Endothelial cell of umbilical vein (primary cell): ENCODE measurements around the gene PSMD13. TPM values are rescaled to one million over a fixed set of nuclear protein-coding genes. Genes with fewer than 3 reads are reported as not detected.
"Not testable (repeated sequence)": the region's sequence is repeated elsewhere in the genome, so short reads cannot be mapped to it uniquely, and the experiment has no call there.

Experiments
- BruUV-seq: library from RNA; stranded (reverse); fragments of 400-500 nt; replicated peaks from 2 replicates; lab custom pipeline; 2021; lab: Mats Ljungman, UMichigan
- CTCF ChIA-PET: fragments of 300-600, 350-600 bp; sonication (Branson Sonifier 250); formaldehyde crosslinking; loops from one replicate; lab custom pipeline; 2021; ENCODE audit warnings: antibody characterized with exemption, inconsistent platforms; lab: Charles Lee
- POLR2A ChIA-PET: fragments of 300-600, 350-600 bp; sonication (Branson Sonifier 250); formaldehyde crosslinking; loops from one replicate; lab custom pipeline; 2021; ENCODE audit warnings: antibody characterized with exemption, inconsistent platforms; lab: Charles Lee
- DNase-seq: peaks from one replicate; pipeline ENCODE4 v3.0.0-alpha.2; 2011; ENCODE audit warnings: low read depth, low spot score
- FAIRE-seq: peaks from 2 replicates; lab custom pipeline; 2011; peaks lifted over from hg19 to GRCh38; lab: Jason Lieb, UNC
- H2AFZ ChIP-seq: 2 replicates; pipeline ENCODE4 v1.6.0; 2012; ENCODE audit warnings: low read depth, low read length, control low read depth, inconsistent platforms
- H3K27ac ChIP-seq: 2 replicates; pipeline ENCODE4 v1.5.1; 2011; ENCODE audit warnings: low read depth, mild to moderate bottlenecking, control low read depth, low read length, moderate library complexity; ENCODE audit not compliant: insufficient read depth
- H3K27me3 ChIP-seq, 2 experiments: 2 replicates each; pipeline versions ENCODE4 v1.6.0 to v1.6.1; 2011; ENCODE audit warnings: low read length in 2 of 2, mixed read lengths in 1 of 2; ENCODE audit not compliant: control insufficient read depth in 2 of 2, insufficient read depth in 2 of 2
- H3K36me3 ChIP-seq, 2 experiments: 2 replicates in 1 of 2; 3 replicates in 1 of 2; pipeline ENCODE4 v1.5.1; 2011; ENCODE audit warnings: low read length in 2 of 2, mild to moderate bottlenecking in 1 of 2, moderate library complexity in 1 of 2; ENCODE audit not compliant: control insufficient read depth in 2 of 2, insufficient read depth in 2 of 2; ENCODE audit errors: extremely low read depth in 1 of 2
- H3K4me1 ChIP-seq: 3 replicates; pipeline ENCODE4 v1.5.1; 2011; ENCODE audit warnings: mild to moderate bottlenecking, low read length; ENCODE audit not compliant: control insufficient read depth, insufficient read depth; ENCODE audit errors: extremely low read depth
- H3K4me2 ChIP-seq: 2 replicates; pipeline ENCODE4 v1.6.1; 2011; ENCODE audit warnings: low read length, control low read depth, mixed read lengths; ENCODE audit not compliant: insufficient read depth
- H3K4me3 ChIP-seq, 3 experiments: fragments of 200-600 bp in 1 of 3; sonication (generic), shearing (Covaris generic) in 1 of 3; replicated peaks in 1 of 3; 2 replicates each; pipeline ENCODE4 v1.5.1; 2011 to 2016; ENCODE audit warnings: control low read depth in 3 of 3, low read length in 3 of 3, mild to moderate bottlenecking in 2 of 3, inconsistent platforms in 1 of 3, low read depth in 1 of 3, moderate library complexity in 1 of 3; ENCODE audit not compliant: insufficient read depth in 1 of 3
- H3K79me2 ChIP-seq: 2 replicates; pipeline ENCODE4 v1.6.0; 2012; ENCODE audit warnings: low read length, inconsistent platforms; ENCODE audit not compliant: control insufficient read depth, insufficient read depth
- H3K9ac ChIP-seq: replicated peaks from 2 replicates; pipeline ENCODE3; 2011; ENCODE audit warnings: low read length, control low read depth; ENCODE audit not compliant: insufficient read depth; ENCODE audit errors: extremely low read depth
- H3K9me1 ChIP-seq: replicated peaks from 3 replicates; pipeline ENCODE4 v1.6.0; 2011; ENCODE audit warnings: mild to moderate bottlenecking, low read length; ENCODE audit not compliant: control insufficient read depth, insufficient read depth; ENCODE audit errors: extremely low read depth
- H3K9me3 ChIP-seq: replicated peaks from 2 replicates; pipeline ENCODE4 v1.5.1; 2012; ENCODE audit warnings: low read length, inconsistent platforms; ENCODE audit not compliant: control insufficient read depth, insufficient read depth
- H4K20me1 ChIP-seq: replicated peaks from 2 replicates; pipeline ENCODE3; 2011; ENCODE audit warnings: mild to moderate bottlenecking, low read length; ENCODE audit not compliant: control insufficient read depth, insufficient read depth; ENCODE audit errors: extremely low read depth
- MYC ChIP-seq: IDR thresholded peaks from one replicate; pipeline ENCODE4 v1.6.1; 2011; ENCODE audit warnings: mild to moderate bottlenecking, low read depth, low read length
- dilution Hi-C: fragments of 300-500 bp; cut with MboI; formaldehyde crosslinking; loops from one replicate; pipeline ENCODE4 v1.15.0; 2019; ENCODE audit warnings: low sequenced_read_pairs; ENCODE audit not compliant: extremely low pct_ligation_motif_present
- intact Hi-C: fragments of 100-400 bp; cut with micrococcal nuclease; formaldehyde crosslinking; loops from one replicate; pipeline ENCODE4 v1.10.0; 2022
- polyA plus RNA-seq, 4 experiments: library from polyadenylated mRNA; depleted of rRNA in 3 of 4; stranded (reverse) in 3 of 4; unstranded in 1 of 4; fragments of >200 nt; gene quantifications; 2 replicates each; pipeline versions ENCODE4 v1.2.1 to v1.2.3, GENCODE V29; 2011 to 2012; ENCODE audit warnings: missing spikeins in 1 of 4
- total RNA-seq: library from RNA; stranded (reverse); gene quantifications from 2 replicates; pipeline ENCODE4 v1.2.3, GENCODE V29; 2021
- TF ChIP-seq, protein P1 (sequence below), 2 donors: IDR thresholded peaks; 1 replicate in 1 of 2; 2 replicates in 1 of 2; pipeline ENCODE4 v1.5.1; 2011; ENCODE audit warnings: low read length in 2 of 2, mild to moderate bottlenecking in 2 of 2, moderate library complexity in 2 of 2, control low read depth in 1 of 2, inconsistent platforms in 1 of 2, low read depth in 1 of 2; ENCODE audit not compliant: insufficient read depth in 1 of 2; ENCODE audit errors: extremely low read depth in 1 of 2

The PSMD13 gene
- total and polyA plus RNA-seq, 2 donors (not counting 3 experiments of a cell fraction or from before 2014, with no cell fraction given), result 168 to 214 TPM

DNA sequence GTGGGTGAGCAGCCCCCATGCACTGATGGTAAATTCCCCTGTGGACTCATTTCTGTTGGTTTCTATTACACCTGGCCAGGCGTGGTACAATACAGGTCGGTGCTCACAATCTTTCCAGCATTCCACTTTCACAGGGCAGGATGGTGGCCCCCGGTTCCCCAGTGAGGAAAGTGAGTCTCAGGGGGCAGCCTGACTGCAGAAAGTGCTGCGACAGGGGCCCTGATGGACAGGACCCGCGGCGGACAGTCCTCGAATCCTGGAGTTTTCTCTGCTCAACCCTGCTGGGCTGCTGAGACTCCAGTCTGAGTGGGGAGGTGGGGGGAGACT lies 49.1 kb downstream of the PSMD13 start:
- intact Hi-C loops, result no loop called here
- Histone ChIP-seq H3K9me1 (no peaks in the 10 kb centered on the region), H3K4me2 (no peak overlapping the region), H3K79me2 (no peaks in the 10 kb centered on the region), H4K20me1 (no peaks in the 10 kb centered on the region), H3K4me1 (peaks cover 3% of the 10 kb centered on the region), H3K9me3 (no peaks in the 10 kb centered on the region), H3K9ac (no peak overlapping the region), H3K36me3 (no peaks in the 10 kb centered on the region), H3K4me3 (no peak overlapping the region), H3K27me3 (peaks cover 22 to 30% of the 10 kb centered on the region in 2 experiments), H3K27ac (no peak overlapping the region), H2AFZ (no peak overlapping the region)
- no peak for TF ChIP-seq MYC
- TF ChIP-seq, protein P1, sequence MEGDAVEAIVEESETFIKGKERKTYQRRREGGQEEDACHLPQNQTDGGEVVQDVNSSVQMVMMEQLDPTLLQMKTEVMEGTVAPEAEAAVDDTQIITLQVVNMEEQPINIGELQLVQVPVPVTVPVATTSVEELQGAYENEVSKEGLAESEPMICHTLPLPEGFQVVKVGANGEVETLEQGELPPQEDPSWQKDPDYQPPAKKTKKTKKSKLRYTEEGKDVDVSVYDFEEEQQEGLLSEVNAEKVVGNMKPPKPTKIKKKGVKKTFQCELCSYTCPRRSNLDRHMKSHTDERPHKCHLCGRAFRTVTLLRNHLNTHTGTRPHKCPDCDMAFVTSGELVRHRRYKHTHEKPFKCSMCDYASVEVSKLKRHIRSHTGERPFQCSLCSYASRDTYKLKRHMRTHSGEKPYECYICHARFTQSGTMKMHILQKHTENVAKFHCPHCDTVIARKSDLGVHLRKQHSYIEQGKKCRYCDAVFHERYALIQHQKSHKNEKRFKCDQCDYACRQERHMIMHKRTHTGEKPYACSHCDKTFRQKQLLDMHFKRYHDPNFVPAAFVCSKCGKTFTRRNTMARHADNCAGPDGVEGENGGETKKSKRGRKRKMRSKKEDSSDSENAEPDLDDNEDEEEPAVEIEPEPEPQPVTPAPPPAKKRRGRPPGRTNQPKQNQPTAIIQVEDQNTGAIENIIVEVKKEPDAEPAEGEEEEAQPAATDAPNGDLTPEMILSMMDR (IDR thresholded peaks at IDR 0.05; ENCODE audit: extremely low read depth in 1 of 2, insufficient read depth in 1 of 2, low read depth in 1 of 2, low read length in 2 of 2), result no peak
- POLR2A ChIA-PET, result no interaction called here
- no peak for FAIRE-seq
- CTCF ChIA-PET, result no interaction called here
- no peak for DNase-seq
- BruUV-seq, result no TSS peak
- dilution Hi-C loops, result no loop called here

GRCh38 chr11:286977-287820 lies 50.4 kb downstream of the PSMD13 start:
- H3K9ac ChIP-seq, FAIRE-seq, BruUV-seq, H4K20me1 ChIP-seq, H3K36me3 ChIP-seq, intact Hi-C loops, dilution Hi-C loops, H3K4me2 ChIP-seq, H2AFZ ChIP-seq, H3K4me1 ChIP-seq, H3K27ac ChIP-seq, H3K9me3 ChIP-seq, H3K4me3 ChIP-seq, CTCF ChIA-PET, H3K79me2 ChIP-seq, DNase-seq, POLR2A ChIA-PET, H3K9me1 ChIP-seq: not testable (repeated sequence)
- H3K27me3 ChIP-seq, result peaks cover 8 to 17% of the 10 kb centered on the region in 2 experiments
